HG03039 (cell line): ENCODE results near the gene SNCAIP.
"Not testable (repeated sequence)": the region's sequence is repeated elsewhere in the genome, so short reads cannot be mapped to it uniquely, and the experiment has no call there.

Source experiments
- ATAC-seq: cut with Tn5 transposase; IDR thresholded peaks from one replicate; pipeline ENCODE4 v1.9.1; 2021; ENCODE audit warnings: mild to moderate bottlenecking, moderate library complexity; ENCODE audit not compliant: unreplicated experiment

The SNCAIP gene

GRCh38 chr5:122314036-122314435 lies 2.0 kb downstream of the SNCAIP start:
- no peak for ATAC-seq

GRCh38 chr5:122315521-122315920 lies 3.5 kb downstream of the SNCAIP start:
- ATAC-seq: no peak

- no peak for ATAC-seq
Measured at GRCh38 chr5:122316656-122317055, 4.6 kb downstream of the SNCAIP start.

- ATAC-seq: no peak
Measured at GRCh38 chr5:122319897-122320296, 7.9 kb downstream of the SNCAIP start.

GRCh38 chr5:122321921-122322320 lies 9.9 kb downstream of the SNCAIP start:
- ATAC-seq: no peak

- ATAC-seq: no peak
Measured at GRCh38 chr5:122322801-122323548, 10.9 kb downstream of the SNCAIP start.

- ATAC-seq: no peak
Measured at GRCh38 chr5:122323738-122324137, 11.7 kb downstream of the SNCAIP start.

- ATAC-seq: no peak
Measured at GRCh38 chr5:122327110-122327509, 15.1 kb downstream of the SNCAIP start.

- no peak for ATAC-seq
Measured at GRCh38 chr5:122330881-122331280, 18.8 kb downstream of the SNCAIP start.

- ATAC-seq: no peak
Measured at GRCh38 chr5:122332599-122333555, 20.8 kb downstream of the SNCAIP start.

GRCh38 chr5:122333564-122333963 lies 21.5 kb downstream of the SNCAIP start:
- no peak for ATAC-seq

- no peak for ATAC-seq
Measured at GRCh38 chr5:122339591-122339990, 27.6 kb downstream of the SNCAIP start.

- ATAC-seq: no peak
Measured at GRCh38 chr5:122341087-122341486, 29.1 kb downstream of the SNCAIP start.

GRCh38 chr5:122342256-122342655 lies 30.2 kb downstream of the SNCAIP start:
- no peak for ATAC-seq

GRCh38 chr5:122346897-122347581 lies 35.0 kb downstream of the SNCAIP start:
- ATAC-seq: no peak

GRCh38 chr5:122350496-122350895 lies 38.5 kb downstream of the SNCAIP start:
- no peak for ATAC-seq

GRCh38 chr5:122351416-122352157 lies 39.5 kb downstream of the SNCAIP start:
- ATAC-seq: no peak

GRCh38 chr5:122352331-122352730 lies 40.3 kb downstream of the SNCAIP start:
- no peak for ATAC-seq

- ATAC-seq: not testable (repeated sequence)
Measured at GRCh38 chr5:122353361-122353760, 41.3 kb downstream of the SNCAIP start.

GRCh38 chr5:122354293-122354692 lies 42.3 kb downstream of the SNCAIP start:
- ATAC-seq: no peak

- no peak for ATAC-seq
Measured at GRCh38 chr5:122355324-122355723, 43.3 kb downstream of the SNCAIP start.
